NCI-H774 (cell line): Measurements from ENCODE around the gene RTRAF.

Source experiments
- DNase-seq: peaks from one replicate; lab custom pipeline; 2025; lab: John Stamatoyannopoulos, UW

The RTRAF gene

GRCh38 chr14:52020866-52021717, 31.7 kb downstream of the RTRAF start:
- DNase-seq, result no peak

GRCh38 chr14:52021957-52022600, 32.7 kb downstream of the RTRAF start:
- DNase-seq, result no peak

- DNase-seq, result no peak
Measured at GRCh38 chr14:52023518-52023917, 34.2 kb downstream of the RTRAF start.

- DNase-seq, result no peak
Measured at GRCh38 chr14:52025310-52025709, 36.0 kb downstream of the RTRAF start.

- no peak for DNase-seq
Measured at GRCh38 chr14:52026017-52026660, 36.8 kb downstream of the RTRAF start.

GRCh38 chr14:52026901-52027300, 37.6 kb downstream of the RTRAF start:
- no peak for DNase-seq

GRCh38 chr14:52029881-52030280, 40.5 kb downstream of the RTRAF start:
- DNase-seq, result no peak

- DNase-seq, result no peak
Measured at GRCh38 chr14:52031781-52032180, 42.4 kb downstream of the RTRAF start.

- no peak for DNase-seq
Measured at GRCh38 chr14:52032204-52032801, 43.0 kb downstream of the RTRAF start.

GRCh38 chr14:52033101-52033642, 43.8 kb downstream of the RTRAF start:
- DNase-seq, result no peak

GRCh38 chr14:52039124-52039815, 49.9 kb downstream of the RTRAF start:
- no peak for DNase-seq

GRCh38 chr14:52040598-52040997, 51.3 kb downstream of the RTRAF start:
- no peak for DNase-seq

GRCh38 chr14:52042371-52043289, 53.3 kb downstream of the RTRAF start:
- DNase-seq, result no peak

- no peak for DNase-seq
Measured at GRCh38 chr14:52043690-52044089, 54.3 kb downstream of the RTRAF start.

- DNase-seq, result no peak
Measured at GRCh38 chr14:52044791-52045522, 55.6 kb downstream of the RTRAF start.

- DNase-seq, result no peak
Measured at GRCh38 chr14:52046376-52046917, 57.1 kb downstream of the RTRAF start.

- DNase-seq, result no peak
Measured at GRCh38 chr14:52048116-52048515, 58.8 kb downstream of the RTRAF start.

- DNase-seq, result no peak
Measured at GRCh38 chr14:52048641-52049204, 59.4 kb downstream of the RTRAF start.

GRCh38 chr14:52049271-52049670, 59.9 kb downstream of the RTRAF start:
- no peak for DNase-seq
